ENCODE data around the gene ERAS.
"Not testable (repeated sequence)": the region's sequence is repeated elsewhere in the genome, so short reads cannot be mapped to it uniquely, and the experiment has no call there.

The ERAS gene

GRCh38 chrX:48814722-48815121, 11.6 kb upstream of the ERAS start:
- Mint-ChIP-seq H3K4me3 (no peak overlapping the region), H3K27me3 (ENCODE audit: low read depth) (no peaks in the 10 kb centered on the region), H3K27ac (no peak overlapping the region), H3K4me1 (ENCODE audit: low read depth) (no peaks in the 10 kb centered on the region), H3K36me3 (ENCODE audit: low read depth) (peaks cover 5% of the 10 kb centered on the region), H3K9me3 (no peaks in the 10 kb centered on the region)

- Mint-ChIP-seq H3K4me1 (ENCODE audit: low read depth) (no peaks in the 10 kb centered on the region), H3K4me3 (no peak overlapping the region), H3K36me3 (ENCODE audit: low read depth) (peaks cover 5% of the 10 kb centered on the region), H3K9me3 (no peaks in the 10 kb centered on the region), H3K27ac (no peak overlapping the region), H3K27me3 (ENCODE audit: low read depth) (no peaks in the 10 kb centered on the region)
Measured at GRCh38 chrX:48815266-48815665, 11.0 kb upstream of the ERAS start.

DNA sequence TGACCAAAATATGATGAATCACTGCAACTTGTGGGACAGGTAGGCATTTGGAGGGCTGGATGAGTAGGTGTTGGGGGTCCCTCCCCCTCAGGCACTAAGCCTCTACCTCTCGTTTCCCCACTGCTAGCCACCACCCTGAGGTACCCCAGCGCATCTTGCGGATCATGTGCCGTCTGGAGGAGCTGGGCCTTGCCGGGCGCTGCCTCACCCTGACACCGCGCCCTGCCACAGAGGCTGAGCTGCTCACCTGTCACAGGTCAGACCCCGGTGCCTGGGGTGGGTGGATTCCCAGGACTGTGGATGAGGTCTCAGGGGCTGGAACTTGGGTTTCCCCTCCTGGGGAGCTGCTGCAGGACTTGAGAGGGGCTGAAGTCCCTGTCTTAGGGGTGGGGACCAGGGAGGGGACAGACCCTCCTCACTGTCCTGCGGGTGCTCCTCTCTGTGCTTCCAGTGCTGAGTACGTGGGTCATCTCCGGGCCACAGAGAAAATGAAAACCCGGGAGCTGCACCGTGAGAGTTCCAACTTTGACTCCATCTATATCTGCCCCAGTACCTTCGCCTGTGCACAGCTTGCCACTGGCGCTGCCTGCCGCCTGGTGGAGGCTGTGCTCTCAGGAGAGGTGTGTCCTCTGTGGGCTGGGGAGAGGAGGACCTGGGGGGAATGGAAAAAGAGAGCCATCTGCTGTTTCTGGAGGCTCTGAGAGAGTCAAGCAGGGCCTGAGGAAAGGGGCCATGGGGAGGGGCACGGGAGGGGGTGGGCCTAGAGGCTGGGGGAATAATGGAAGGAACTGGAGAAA, 10.1 kb upstream of the ERAS start:
- Mint-ChIP-seq H3K27ac (no peak overlapping the region), H3K4me3 (no peak overlapping the region), H3K36me3 (ENCODE audit: low read depth) (peaks cover 3% of the 10 kb centered on the region), H3K4me1 (ENCODE audit: low read depth) (no peaks in the 10 kb centered on the region), H3K27me3 (ENCODE audit: low read depth) (no peaks in the 10 kb centered on the region), H3K9me3 (no peaks in the 10 kb centered on the region)

GRCh38 chrX:48818098-48818497, 8.2 kb upstream of the ERAS start:
- Mint-ChIP-seq H3K9me3 (no peaks in the 10 kb centered on the region), H3K27me3 (ENCODE audit: low read depth) (no peaks in the 10 kb centered on the region), H3K4me1 (ENCODE audit: low read depth) (no peaks in the 10 kb centered on the region), H3K4me3 (no peak overlapping the region), H3K27ac (no peak overlapping the region), H3K36me3 (ENCODE audit: low read depth) (peaks cover 3% of the 10 kb centered on the region)

DNA sequence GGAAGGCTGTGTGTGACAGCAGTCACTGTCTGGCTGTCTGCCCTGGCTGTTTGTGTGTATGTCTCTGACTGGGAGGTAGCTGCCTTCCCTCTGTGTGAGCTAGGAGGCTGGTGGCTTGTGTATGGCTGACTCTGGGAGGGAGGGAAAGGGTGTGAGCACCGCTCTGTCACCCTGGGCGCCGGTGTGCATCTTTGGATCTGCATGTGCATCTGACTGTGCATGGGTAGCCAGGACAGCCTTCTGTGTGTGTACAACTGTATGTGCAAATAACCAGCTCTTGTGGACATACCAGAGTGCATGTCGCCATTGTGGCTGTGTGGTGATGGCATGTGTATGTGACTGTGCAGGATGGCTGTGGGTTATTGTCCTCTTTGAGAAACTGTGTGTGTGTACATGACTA, 7.4 kb upstream of the ERAS start:
- Mint-ChIP-seq H3K9me3 (no peaks in the 10 kb centered on the region), H3K4me3 (no peak overlapping the region), H3K27me3 (ENCODE audit: low read depth) (no peaks in the 10 kb centered on the region), H3K27ac (no peak overlapping the region), H3K4me1 (ENCODE audit: low read depth) (no peaks in the 10 kb centered on the region), H3K36me3 (ENCODE audit: low read depth) (peaks cover 3% of the 10 kb centered on the region)

- not testable (repeated sequence) for H3K27ac Mint-ChIP-seq; H3K4me3 Mint-ChIP-seq; H3K36me3 Mint-ChIP-seq (ENCODE audit: low read depth); H3K27me3 Mint-ChIP-seq (ENCODE audit: low read depth); H3K4me1 Mint-ChIP-seq (ENCODE audit: low read depth); H3K9me3 Mint-ChIP-seq
Measured at GRCh38 chrX:48819394-48819793, 6.9 kb upstream of the ERAS start.

DNA sequence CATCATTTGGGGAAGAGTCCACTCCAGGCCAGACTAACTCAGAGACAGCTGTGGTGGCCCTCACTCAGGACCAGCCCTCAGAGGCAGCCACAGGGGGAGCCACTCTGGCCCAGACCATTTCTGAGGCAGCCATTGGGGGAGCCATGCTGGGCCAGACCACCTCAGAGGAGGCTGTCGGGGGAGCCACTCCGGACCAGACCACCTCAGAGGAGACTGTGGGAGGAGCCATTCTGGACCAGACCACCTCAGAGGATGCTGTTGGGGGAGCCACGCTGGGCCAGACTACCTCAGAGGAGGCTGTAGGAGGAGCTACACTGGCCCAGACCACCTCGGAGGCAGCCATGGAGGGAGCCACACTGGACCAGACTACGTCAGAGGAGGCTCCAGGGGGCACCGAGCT, 3.3 kb upstream of the ERAS start:
- Mint-ChIP-seq H3K36me3 (ENCODE audit: low read depth) (peaks cover 5% of the 10 kb centered on the region), H3K27me3 (ENCODE audit: low read depth) (peaks cover 13% of the 10 kb centered on the region), H3K4me1 (ENCODE audit: low read depth) (peaks cover 3% of the 10 kb centered on the region), H3K9me3 (no peaks in the 10 kb centered on the region), H3K27ac (no peak overlapping the region), H3K4me3 (no peak overlapping the region)

DNA sequence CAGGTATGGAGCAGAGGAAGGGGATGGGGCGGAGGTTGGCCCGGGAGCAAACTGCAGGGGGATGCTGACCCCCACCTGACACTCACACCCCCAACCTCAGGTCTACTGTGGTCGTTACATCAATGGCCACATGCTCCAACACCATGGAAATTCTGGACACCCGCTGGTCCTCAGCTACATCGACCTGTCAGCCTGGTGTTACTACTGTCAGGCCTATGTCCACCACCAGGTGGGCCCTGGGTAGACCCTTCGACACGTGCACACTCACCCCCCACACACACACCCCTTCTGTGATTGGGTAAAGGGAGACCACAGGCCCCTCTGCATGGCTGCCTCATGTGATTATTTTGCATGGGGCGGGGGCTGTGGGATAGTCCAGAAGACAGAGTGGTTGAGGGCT, 2.2 kb upstream of the ERAS start:
- Mint-ChIP-seq H3K9me3 (no peaks in the 10 kb centered on the region), H3K27me3 (ENCODE audit: low read depth) (peaks cover 23% of the 10 kb centered on the region), H3K4me1 (ENCODE audit: low read depth) (peaks cover 3% of the 10 kb centered on the region), H3K36me3 (ENCODE audit: low read depth) (peaks cover 5% of the 10 kb centered on the region), H3K4me3 (no peak overlapping the region), H3K27ac (no peak overlapping the region)

DNA sequence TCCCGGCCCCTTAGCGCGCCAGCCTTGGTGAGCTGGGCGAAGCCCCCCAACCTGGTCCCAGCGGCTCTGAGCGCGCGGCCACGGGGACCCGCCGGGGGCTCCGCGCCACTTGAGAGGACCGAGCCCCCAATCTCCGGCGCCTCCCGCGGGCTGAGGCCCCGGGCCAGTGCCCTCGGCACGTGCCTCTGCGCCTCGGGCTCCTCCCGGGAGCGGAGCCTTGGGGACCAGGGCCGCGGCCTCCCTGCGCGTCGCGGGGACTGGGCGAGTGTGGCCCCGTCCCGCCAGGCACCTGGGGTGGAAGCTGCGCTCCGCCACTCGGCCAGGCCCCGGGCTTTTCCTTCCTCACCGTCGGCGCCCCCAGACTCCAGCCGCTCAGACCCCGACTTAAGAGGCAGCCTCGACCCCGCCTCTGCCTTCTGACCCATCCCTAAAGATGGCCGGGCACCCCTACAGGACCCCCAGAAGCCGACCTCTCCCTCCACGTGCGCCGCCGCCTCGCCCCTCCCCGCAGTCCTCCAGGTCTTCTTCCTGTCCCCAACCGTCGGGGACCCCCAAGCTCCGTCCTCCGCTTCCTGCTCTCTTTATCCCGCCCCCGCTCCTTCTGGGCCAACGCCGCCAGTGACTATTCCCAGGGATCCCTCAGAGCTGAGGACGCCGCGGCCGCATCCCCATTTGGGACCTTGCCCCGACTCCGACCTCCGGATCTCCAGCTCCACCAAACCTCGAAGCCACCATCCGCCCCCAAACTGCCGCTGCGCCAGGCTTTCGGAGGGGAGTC, 752 bp downstream of the ERAS start:
- Mint-ChIP-seq H3K9me3 (no peaks in the 10 kb centered on the region), H3K4me3 (no peak overlapping the region), H3K27me3 (ENCODE audit: low read depth) (peaks cover 30% of the 10 kb centered on the region), H3K4me1 (ENCODE audit: low read depth) (peaks cover 3% of the 10 kb centered on the region), H3K36me3 (ENCODE audit: low read depth) (peaks cover 5% of the 10 kb centered on the region), H3K27ac (no peak overlapping the region)

DNA sequence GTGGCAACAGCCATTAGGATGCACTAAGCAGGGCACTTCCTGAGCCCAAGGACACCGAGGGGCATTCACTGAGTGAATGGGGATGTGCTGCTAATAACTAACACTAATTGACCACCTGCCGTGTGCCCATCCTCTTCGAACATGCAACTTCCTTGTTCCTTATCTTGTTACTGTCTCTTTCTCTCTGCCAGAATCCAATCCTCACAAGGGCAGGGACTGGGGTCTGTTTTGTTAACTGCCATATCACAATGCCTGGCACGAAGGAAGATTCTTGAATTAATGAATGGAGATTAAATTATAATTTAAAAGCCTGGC, 1.3 kb downstream of the ERAS start:
- Mint-ChIP-seq H3K27ac (no peak overlapping the region), H3K36me3 (ENCODE audit: low read depth) (peaks cover 5% of the 10 kb centered on the region), H3K9me3 (no peaks in the 10 kb centered on the region), H3K27me3 (ENCODE audit: low read depth) (peaks cover 34% of the 10 kb centered on the region), H3K4me1 (ENCODE audit: low read depth) (peaks cover 3% of the 10 kb centered on the region), H3K4me3 (no peak overlapping the region)

- H3K27ac Mint-ChIP-seq, result no peak overlapping the region
Measured at GRCh38 chrX:48829016-48829735, 2.9 kb downstream of the ERAS start.

DNA sequence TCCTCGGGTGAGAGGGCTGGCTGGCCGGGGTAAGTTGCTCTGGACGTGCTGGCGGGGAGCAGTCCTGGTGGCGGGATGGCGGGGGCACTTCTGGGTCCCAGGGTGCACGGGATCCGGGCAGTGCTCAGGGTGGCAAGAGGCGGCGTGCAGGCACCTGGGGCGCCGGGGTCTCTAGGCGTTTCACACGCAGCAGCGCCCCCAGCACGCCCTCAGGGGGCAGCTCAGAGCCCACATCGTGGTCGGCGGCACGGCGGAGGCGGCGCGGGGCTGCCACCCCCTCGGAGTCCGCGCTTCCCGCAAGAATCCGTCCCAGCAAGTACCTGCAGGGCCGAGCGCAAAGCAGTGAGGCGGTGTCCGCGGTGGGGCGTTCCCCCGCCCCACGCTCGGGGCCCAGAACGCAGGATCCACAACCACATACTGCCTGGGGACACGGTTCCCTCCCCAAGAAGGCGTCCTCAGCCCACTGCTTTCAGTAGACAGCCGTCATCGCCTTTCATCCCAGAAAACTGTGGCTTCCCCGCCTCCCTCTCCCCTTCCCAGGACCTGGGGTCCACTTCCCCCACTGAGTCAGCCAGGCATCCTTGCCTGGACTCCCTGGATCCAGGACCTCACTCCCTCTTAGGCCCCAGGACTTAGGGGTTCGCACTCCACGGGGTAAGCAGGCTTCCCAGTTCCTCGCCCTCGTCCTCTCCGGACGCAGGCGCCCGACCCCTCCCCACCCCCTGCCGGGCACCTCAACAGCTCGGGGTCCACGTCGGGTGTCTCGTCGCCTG, 5.0 kb downstream of the ERAS start:
- peaks cover 62% of the 10 kb centered on the region for H3K27me3 Mint-ChIP-seq (ENCODE audit: low read depth)
- H3K4me1 Mint-ChIP-seq (ENCODE audit: low read depth), result peaks cover 12% of the 10 kb centered on the region
- H3K4me3 Mint-ChIP-seq, result no peak overlapping the region
- no peaks in the 10 kb centered on the region for H3K9me3 Mint-ChIP-seq
- no peak overlapping the region for H3K27ac Mint-ChIP-seq
- peaks cover 2% of the 10 kb centered on the region for H3K36me3 Mint-ChIP-seq (ENCODE audit: low read depth)

More at GRCh38 chrX:48829016-48829735, 2.9 kb downstream of the ERAS start:
- H3K36me3 Mint-ChIP-seq (ENCODE audit: low read depth), result peaks cover 5% of the 10 kb centered on the region
- peaks cover 50% of the 10 kb centered on the region for H3K27me3 Mint-ChIP-seq (ENCODE audit: low read depth)
- H3K4me3 Mint-ChIP-seq, result no peak overlapping the region
- no peaks in the 10 kb centered on the region for H3K9me3 Mint-ChIP-seq
- peaks cover 5% of the 10 kb centered on the region for H3K4me1 Mint-ChIP-seq (ENCODE audit: low read depth)

DNA sequence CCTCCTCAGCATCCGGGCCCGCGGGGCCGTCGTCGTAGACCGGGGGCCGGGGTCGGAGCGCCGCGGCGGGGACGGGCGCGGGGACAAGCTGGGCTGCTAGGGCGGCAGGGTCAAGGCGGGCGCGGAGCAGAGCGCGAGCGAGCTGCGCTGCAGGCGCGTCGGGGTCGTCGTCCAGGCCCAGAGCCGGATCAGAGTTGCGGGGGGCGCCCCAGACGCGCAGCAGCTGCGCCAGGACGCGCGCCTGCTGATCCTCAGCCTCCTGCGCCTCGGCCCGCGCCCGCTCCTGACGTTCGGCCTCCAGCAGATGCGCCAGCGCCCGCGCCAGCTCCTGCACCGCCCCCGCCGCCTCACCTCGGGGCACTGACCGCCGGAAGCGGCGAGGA, 5.6 kb downstream of the ERAS start:
- H3K4me1 Mint-ChIP-seq (ENCODE audit: low read depth), result peaks cover 12% of the 10 kb centered on the region
- H3K9me3 Mint-ChIP-seq, result no peaks in the 10 kb centered on the region
- no peak overlapping the region for H3K4me3 Mint-ChIP-seq
- peaks cover 67% of the 10 kb centered on the region for H3K27me3 Mint-ChIP-seq (ENCODE audit: low read depth)
- H3K36me3 Mint-ChIP-seq (ENCODE audit: low read depth), result peaks cover 2% of the 10 kb centered on the region
- no peak overlapping the region for H3K27ac Mint-ChIP-seq

GRCh38 chrX:48833542-48834138, 7.3 kb downstream of the ERAS start:
- H3K27me3 Mint-ChIP-seq (ENCODE audit: low read depth), result peaks cover 53% of the 10 kb centered on the region
- no peak overlapping the region for H3K27ac Mint-ChIP-seq
- no peaks in the 10 kb centered on the region for H3K36me3 Mint-ChIP-seq (ENCODE audit: low read depth)
- peaks cover 9% of the 10 kb centered on the region for H3K4me1 Mint-ChIP-seq (ENCODE audit: low read depth)
- no peak overlapping the region for H3K4me3 Mint-ChIP-seq
- H3K9me3 Mint-ChIP-seq, result no peaks in the 10 kb centered on the region
